Neural cell (in vitro differentiated cells): ENCODE data around the gene ZBTB6. TPM values are rescaled to one million over a fixed set of nuclear protein-coding genes. Genes with fewer than 3 reads are reported as not detected.

ENCODE experiments used
- H2AFZ ChIP-seq: fragments of 200-600, 300-800 bp; sonication (generic), shearing (Covaris generic); 2 replicates; pipeline ENCODE4 v1.6.0; 2014; ENCODE audit warnings: low read depth, mild to moderate bottlenecking, antibody characterized with exemption, low read length, moderate library complexity
- H3F3A ChIP-seq: fragments of 200-600 bp; shearing (Covaris generic); 2 replicates; pipeline ENCODE4 v1.6.1; 2016; ENCODE audit warnings: mild to moderate bottlenecking, moderate library complexity, mixed read lengths, antibody characterized with exemption, low read length; ENCODE audit not compliant: insufficient read depth, poor library complexity, severe bottlenecking
- H3K27ac ChIP-seq: fragments of 200-600, 300-800 bp; sonication (generic), shearing (Covaris generic); 2 replicates; pipeline ENCODE4 v1.5.1; 2014; ENCODE audit warnings: mild to moderate bottlenecking, low read length, moderate library complexity
- H3K27me3 ChIP-seq: fragments of 300-800, 200-600 bp; sonication (generic), shearing (Covaris generic); 2 replicates; pipeline ENCODE4 v1.6.0; 2014; ENCODE audit warnings: mild to moderate bottlenecking, low read depth, low read length, moderate library complexity; ENCODE audit not compliant: insufficient read depth
- H3K36me3 ChIP-seq: fragments of 300-800, 200-600 bp; sonication (generic), shearing (Covaris generic); 2 replicates; pipeline ENCODE4 v1.5.1; 2014; ENCODE audit warnings: mild to moderate bottlenecking, antibody characterized with exemption, low read length, moderate library complexity; ENCODE audit not compliant: insufficient read depth
- H3K4me2 ChIP-seq: fragments of 300-800, 200-600 bp; sonication (generic), shearing (Covaris generic); 2 replicates; pipeline ENCODE4 v1.6.0; 2014; ENCODE audit warnings: mild to moderate bottlenecking, low read length
- H3K4me3 ChIP-seq: fragments of 300-800, 200-600 bp; sonication (generic), shearing (Covaris generic); 2 replicates; pipeline ENCODE4 v1.5.1; 2014; ENCODE audit warnings: mild to moderate bottlenecking, low read length, moderate library complexity
- H3K79me2 ChIP-seq: fragments of 200-600 bp; shearing (Covaris generic); replicated peaks from 2 replicates; pipeline ENCODE4 v1.6.0; 2014; ENCODE audit warnings: mild to moderate bottlenecking, low read length, moderate library complexity; ENCODE audit not compliant: insufficient read depth
- H3K9ac ChIP-seq: fragments of 300-800, 200-600 bp; sonication (generic), shearing (Covaris generic); 2 replicates; pipeline ENCODE4 v1.6.1; 2016; ENCODE audit warnings: mild to moderate bottlenecking, low read length, mixed read lengths
- H3K9me2 ChIP-seq: fragments of 200-600 bp; shearing (Covaris generic); 2 replicates; pipeline ENCODE4 v1.6.1; 2016; ENCODE audit warnings: mild to moderate bottlenecking, low read length, mixed read lengths; ENCODE audit not compliant: insufficient read depth
- H3K9me3 ChIP-seq: fragments of 200-600, 300-800 bp; sonication (generic), shearing (Covaris generic); 2 replicates; pipeline ENCODE4 v1.6.1; 2016; ENCODE audit warnings: mild to moderate bottlenecking, mixed run types, low read length, moderate library complexity, mixed read lengths
- H4K20me1 ChIP-seq: fragments of 200-600 bp; shearing (Covaris generic); 2 replicates; pipeline ENCODE4 v1.6.1; 2016; ENCODE audit warnings: mild to moderate bottlenecking, mixed run types; ENCODE audit not compliant: insufficient read depth
- CTCF ChIP-seq: fragments of 450-650 bp; IDR thresholded peaks from 2 replicates; pipeline ENCODE4 v1.5.1; 2014; ENCODE audit warnings: antibody characterized with exemption, mild to moderate bottlenecking, moderate library complexity; ENCODE audit not compliant: poor library complexity, severe bottlenecking
- EP300 ChIP-seq: fragments of 450-650 bp; conservative IDR thresholded peaks from 2 replicates; pipeline ENCODE4 v1.6.1; 2014; ENCODE audit warnings: antibody characterized with exemption, mild to moderate bottlenecking, moderate library complexity; ENCODE audit not compliant: poor library complexity, severe bottlenecking
- EZH2 ChIP-seq: fragments of 200-600, 300-800 bp; shearing (Covaris generic), sonication (generic); IDR thresholded peaks from 2 replicates; pipeline ENCODE4 v1.6.1; 2014; ENCODE audit warnings: antibody characterized with exemption, low read length, borderline replicate concordance, mild to moderate bottlenecking; ENCODE audit not compliant: insufficient read depth, poor library complexity, severe bottlenecking
- MXI1 ChIP-seq: fragments of 450-650 bp; conservative IDR thresholded peaks from 2 replicates; pipeline ENCODE4 v1.6.1; 2014; ENCODE audit warnings: antibody characterized with exemption, mild to moderate bottlenecking; ENCODE audit not compliant: poor library complexity, severe bottlenecking
- POLR2AphosphoS5 ChIP-seq: IDR thresholded peaks from 2 replicates; pipeline ENCODE4 v1.6.1; 2012
- RAD21 ChIP-seq: fragments of 450-650 bp; conservative IDR thresholded peaks from 2 replicates; pipeline ENCODE4 v1.6.1; 2014; ENCODE audit warnings: antibody characterized with exemption, mild to moderate bottlenecking, moderate library complexity
- REST ChIP-seq: IDR thresholded peaks from 2 replicates; pipeline ENCODE4 v1.6.1; 2012; ENCODE audit warnings: borderline replicate concordance
- SMC3 ChIP-seq: fragments of 450-650 bp; conservative IDR thresholded peaks from 2 replicates; pipeline ENCODE4 v1.6.1; 2014; ENCODE audit warnings: antibody characterized with exemption, mild to moderate bottlenecking, moderate library complexity; ENCODE audit not compliant: poor library complexity
- TAF1 ChIP-seq: IDR thresholded peaks from 2 replicates; pipeline ENCODE4 v1.6.1; 2012; ENCODE audit warnings: low read depth
- polyA plus RNA-seq: library from polyadenylated mRNA; depleted of rRNA; stranded (reverse); fragments of >200 nt; gene quantifications from 2 replicates; pipeline ENCODE4 v1.2.3, GENCODE V29; 2014

ZBTB6 gene
- polyA plus RNA-seq, 1 donor from 2014 or later, result 20.1 TPM

- H2AFZ ChIP-seq, result no peak overlapping the region
- no peak overlapping the region for H3K27ac ChIP-seq
- peak overlapping the region; percentile 30 for H3K4me3 ChIP-seq
- no peak overlapping the region for H3K9ac ChIP-seq
- peak overlapping the region; percentile 29 for H3K4me2 ChIP-seq
- no peaks in the 10 kb centered on the region for H3K27me3 ChIP-seq
- H3K9me2 ChIP-seq, result no peaks in the 10 kb centered on the region
- peaks cover 78% of the 10 kb centered on the region for H3K79me2 ChIP-seq
- H3K36me3 ChIP-seq, result no peaks in the 10 kb centered on the region
- H4K20me1 ChIP-seq, result no peaks in the 10 kb centered on the region
- H3K9me3 ChIP-seq, result no peaks in the 10 kb centered on the region
- H3F3A ChIP-seq, result peaks cover 11% of the 10 kb centered on the region
- TF ChIP-seq TAF1, result no peak
- no peak for TF ChIP-seq REST
- no peak for TF ChIP-seq SMC3
- TF ChIP-seq EZH2, result no peak
- TF ChIP-seq EP300, result no peak
- no peak for TF ChIP-seq CTCF
- no peak for TF ChIP-seq RAD21
- TF ChIP-seq MXI1, result no peak
- no peak for TF ChIP-seq POLR2AphosphoS5
Measured at GRCh38 chr9:122900791-122901190, 12.3 kb downstream of the ZBTB6 start.

- Histone ChIP-seq H3K9me2 (no peaks in the 10 kb centered on the region), H3K9me3 (no peaks in the 10 kb centered on the region), H3K4me2 (no peak overlapping the region), H3K27ac (no peak overlapping the region), H4K20me1 (no peaks in the 10 kb centered on the region), H3K36me3 (no peaks in the 10 kb centered on the region), H3K27me3 (no peaks in the 10 kb centered on the region), H3K79me2 (peaks cover 66% of the 10 kb centered on the region), H3K9ac (no peak overlapping the region), H2AFZ (no peak overlapping the region), H3F3A (no peaks in the 10 kb centered on the region), H3K4me3 (no peak overlapping the region)
- TF ChIP-seq TAF1 (no peak), SMC3 (no peak), MXI1 (no peak), RAD21 (no peak), REST (no peak), EP300 (no peak), EZH2 (no peak), POLR2AphosphoS5 (no peak), CTCF (no peak)
Measured at GRCh38 chr9:122897969-122898368, 15.2 kb downstream of the ZBTB6 start.
